Measurements from ENCODE around the gene APOF. TPM values are rescaled to one million over a fixed set of nuclear protein-coding genes. Genes with fewer than 3 reads are reported as not detected.
"Not testable (repeated sequence)": the region's sequence is repeated elsewhere in the genome, so short reads cannot be mapped to it uniquely, and the experiment has no call there.

The APOF gene
- total and polyA plus RNA-seq, 2 experiments from 2014 or later = not detected

GRCh38 chr12:56408799-56409417 is 46.3 kb upstream of the APOF start:
- no peak overlapping the region for H2AFZ ChIP-seq
- H3K9ac ChIP-seq = no peak overlapping the region
- H4K20me1 ChIP-seq (ENCODE audit: insufficient read depth) = no peaks in the 10 kb centered on the region
- H3K27ac ChIP-seq = no peak overlapping the region
- H3K4me1 ChIP-seq (ENCODE audit: insufficient read depth) = no peaks in the 10 kb centered on the region
- H3F3A ChIP-seq (ENCODE audit: insufficient read depth) = no peaks in the 10 kb centered on the region
- H3K4me2 ChIP-seq (ENCODE audit: unreplicated experiment) = no peak overlapping the region
- TF ChIP-seq EZH2 (IDR thresholded peaks at IDR 0.05; ENCODE audit: insufficient read depth, poor library complexity, severe bottlenecking) = no peak
- no peak for TF ChIP-seq EZH2phosphoT487 (IDR thresholded peaks at IDR 0.05; ENCODE audit: insufficient read depth, low read depth)
- H3K36me3 ChIP-seq (ENCODE audit: low read depth) = no peaks in the 10 kb centered on the region
- H3K27me3 ChIP-seq (replicated peaks; ENCODE audit: insufficient read depth) = no peaks in the 10 kb centered on the region
- WGBS, 2 experiments (ENCODE audit: low coverage in 1 of 2, low lambda C conversion rate in 2 of 2, missing lambda C conversion rate in 2 of 2) = 84 to 87% methylated on average over 4 to 5 of the region's 5 CpGs
- no peaks in the 10 kb centered on the region for H3K79me2 ChIP-seq (ENCODE audit: insufficient read depth)
- H3K4me3 ChIP-seq = no peak overlapping the region
- DNase-seq = no peak
- in situ Hi-C loops (cut with MboI) = no loop called here
- H3K9me3 ChIP-seq (ENCODE audit: low read depth) = no peaks in the 10 kb centered on the region
- no peaks in the 10 kb centered on the region for H3K9me2 ChIP-seq (ENCODE audit: insufficient read depth)

DNA sequence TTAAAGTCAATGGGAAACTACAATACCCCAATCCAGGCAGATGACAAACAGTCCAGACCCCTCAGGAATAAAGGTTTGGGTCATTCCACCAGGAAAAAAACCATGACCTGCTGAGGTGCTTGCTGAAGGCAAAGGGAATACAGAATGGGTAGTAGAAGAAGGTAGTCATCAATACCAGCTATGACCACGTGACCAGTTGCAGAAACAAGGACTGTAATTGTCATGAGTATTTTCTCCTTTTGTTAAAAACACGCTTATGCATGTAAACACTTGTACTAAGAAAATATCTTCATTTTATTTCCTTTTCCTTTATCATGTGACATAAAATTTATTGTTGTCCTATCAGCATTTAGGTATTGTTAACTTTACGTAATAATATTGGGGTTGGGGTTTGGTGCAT is 41.6 kb upstream of the APOF start:
- in situ Hi-C loops (cut with MboI); H3K36me3 ChIP-seq (ENCODE audit: low read depth); H3F3A ChIP-seq (ENCODE audit: insufficient read depth); H2AFZ ChIP-seq; H3K9me2 ChIP-seq (ENCODE audit: insufficient read depth); DNase-seq; H3K27me3 ChIP-seq (replicated peaks; ENCODE audit: insufficient read depth); H3K4me1 ChIP-seq (ENCODE audit: insufficient read depth); H3K27ac ChIP-seq; H3K9ac ChIP-seq; H3K9me3 ChIP-seq (ENCODE audit: low read depth); H3K4me3 ChIP-seq; H4K20me1 ChIP-seq (ENCODE audit: insufficient read depth); H3K79me2 ChIP-seq (ENCODE audit: insufficient read depth); H3K4me2 ChIP-seq (ENCODE audit: unreplicated experiment): not testable (repeated sequence)
- 80 to 89% methylated on average over 3 of the region's 3 CpGs for WGBS, 2 experiments (ENCODE audit: low coverage in 1 of 2, low lambda C conversion rate in 2 of 2, missing lambda C conversion rate in 2 of 2)

- H3K4me1 ChIP-seq (ENCODE audit: insufficient read depth); H4K20me1 ChIP-seq (ENCODE audit: insufficient read depth); H3K9me2 ChIP-seq (ENCODE audit: insufficient read depth); in situ Hi-C loops (cut with MboI); H3K27ac ChIP-seq; H3K27me3 ChIP-seq (replicated peaks; ENCODE audit: insufficient read depth); DNase-seq; H3K9me3 ChIP-seq (ENCODE audit: low read depth); H3K4me2 ChIP-seq (ENCODE audit: unreplicated experiment); H3K36me3 ChIP-seq (ENCODE audit: low read depth); H3K9ac ChIP-seq; H2AFZ ChIP-seq; H3K4me3 ChIP-seq; H3K79me2 ChIP-seq (ENCODE audit: insufficient read depth); H3F3A ChIP-seq (ENCODE audit: insufficient read depth): not testable (repeated sequence)
These were observed 39.0 kb upstream of the APOF start for GRCh38 chr12:56401612-56402011.

GRCh38 chr12:56401125-56401524 is 38.5 kb upstream of the APOF start:
- in situ Hi-C loops (cut with MboI); H2AFZ ChIP-seq; H3K36me3 ChIP-seq (ENCODE audit: low read depth); H3K27me3 ChIP-seq (replicated peaks; ENCODE audit: insufficient read depth); H3K9me3 ChIP-seq (ENCODE audit: low read depth); H3K79me2 ChIP-seq (ENCODE audit: insufficient read depth); H3K4me3 ChIP-seq; H3F3A ChIP-seq (ENCODE audit: insufficient read depth); H3K4me2 ChIP-seq (ENCODE audit: unreplicated experiment); H3K4me1 ChIP-seq (ENCODE audit: insufficient read depth); DNase-seq; H4K20me1 ChIP-seq (ENCODE audit: insufficient read depth); H3K9ac ChIP-seq; H3K27ac ChIP-seq; H3K9me2 ChIP-seq (ENCODE audit: insufficient read depth): not testable (repeated sequence)
- 21 to 44% methylated on average over 2 of the region's 3 CpGs for WGBS, 2 experiments (ENCODE audit: low coverage in 1 of 2, low lambda C conversion rate in 2 of 2, missing lambda C conversion rate in 2 of 2)

GRCh38 chr12:56399466-56399865 is 36.8 kb upstream of the APOF start:
- in situ Hi-C loops (cut with MboI); H3K9ac ChIP-seq; H4K20me1 ChIP-seq (ENCODE audit: insufficient read depth); H3K4me3 ChIP-seq; DNase-seq; H3K36me3 ChIP-seq (ENCODE audit: low read depth); H3K4me2 ChIP-seq (ENCODE audit: unreplicated experiment); H3K79me2 ChIP-seq (ENCODE audit: insufficient read depth); H3K9me3 ChIP-seq (ENCODE audit: low read depth); H3K4me1 ChIP-seq (ENCODE audit: insufficient read depth); H3K27me3 ChIP-seq (replicated peaks; ENCODE audit: insufficient read depth); H2AFZ ChIP-seq; H3K27ac ChIP-seq; H3K9me2 ChIP-seq (ENCODE audit: insufficient read depth); H3F3A ChIP-seq (ENCODE audit: insufficient read depth): not testable (repeated sequence)
- WGBS, 2 experiments (ENCODE audit: low coverage in 1 of 2, low lambda C conversion rate in 2 of 2, missing lambda C conversion rate in 2 of 2) = 57 to 58% methylated on average over 3 of the region's 3 CpGs

Data from GM23248 (cell line).